K562 (cell line): Measurements from ENCODE around the gene LHFPL5. TPM values are rescaled to one million over a fixed set of nuclear protein-coding genes. Genes with fewer than 3 reads are reported as not detected.

ENCODE experiments used
- ARHGAP35 ChIP-seq: fragments of 450-650 bp; IDR thresholded peaks from 2 replicates; pipeline ENCODE4 v1.6.1; 2018; ENCODE audit not compliant: partially characterized antibody
- CEBPG ChIP-seq, 3 experiments: fragments of 200-800 bp in 1 of 3; sonication (Bioruptor generic) in 1 of 3; sonication (generic) in 1 of 3; formaldehyde crosslinking in 1 of 3; IDR thresholded peaks in 2 of 3; conservative IDR thresholded peaks in 1 of 3; 2 replicates each; pipeline versions ENCODE4 v1.6.1 to v1.8.0; 2016 to 2022; ENCODE audit warnings: missing compliant biosample characterization in 2 of 3, missing genetic modification characterization in 2 of 3, mild to moderate bottlenecking in 1 of 3, missing genetic modification reagents in 1 of 3
- GABPB1 ChIP-seq: sonication (generic); formaldehyde crosslinking; IDR thresholded peaks from 2 replicates; pipeline ENCODE4 v1.8.0; 2022; ENCODE audit warnings: mild to moderate bottlenecking, missing genetic modification reagents
- HDAC8 ChIP-seq: fragments of 450-650 bp; IDR thresholded peaks from 2 replicates; pipeline ENCODE4 v1.6.1; 2016; ENCODE audit warnings: mild to moderate bottlenecking, missing genetic modification characterization, moderate library complexity, missing compliant biosample characterization
- HNRNPUL1 ChIP-seq: fragments of 200-400 bp; formaldehyde crosslinking; IDR thresholded peaks from 2 replicates; pipeline ENCODE4 v1.6.1; 2017; ENCODE audit warnings: low read length
- JUNB ChIP-seq: fragments of 450-650 bp; formaldehyde crosslinking; conservative IDR thresholded peaks from 2 replicates; pipeline ENCODE4 v1.4.0; 2020; ENCODE audit warnings: mild to moderate bottlenecking
- KLF6 ChIP-seq: fragments of 250-450 bp; sonication (Bioruptor Pico); IDR thresholded peaks from 2 replicates; pipeline ENCODE4 v1.4.0; 2020; ENCODE audit warnings: mild to moderate bottlenecking, moderate library complexity, borderline replicate concordance
- L3MBTL2 ChIP-seq: fragments of 450-650 bp; IDR thresholded peaks from 2 replicates; pipeline ENCODE4 v1.6.1; 2016; ENCODE audit warnings: mild to moderate bottlenecking, moderate library complexity
- MECOM ChIP-seq: fragments of 250-450 bp; sonication (Bioruptor Pico); IDR thresholded peaks from 2 replicates; pipeline ENCODE4 v1.8.0; 2022; ENCODE audit warnings: inconsistent platforms
- NFRKB ChIP-seq: fragments of 450-650 bp; IDR thresholded peaks from 2 replicates; pipeline ENCODE4 v1.6.1; 2016; ENCODE audit warnings: low read depth
- PHTF2 ChIP-seq: fragments of 250-450 bp; sonication (Bioruptor Pico); IDR thresholded peaks from 2 replicates; pipeline ENCODE4 v1.5.0; 2021; ENCODE audit warnings: mild to moderate bottlenecking
- SP2 ChIP-seq: IDR thresholded peaks from 2 replicates; pipeline ENCODE4 v1.6.1; 2011; ENCODE audit warnings: mild to moderate bottlenecking, low read depth, low read length, moderate library complexity; ENCODE audit not compliant: poor library complexity, severe bottlenecking; ENCODE audit errors: extremely low read depth
- STAG1 ChIP-seq: sonication (generic); formaldehyde crosslinking; IDR thresholded peaks from 2 replicates; pipeline ENCODE4 v1.5.0; 2020; ENCODE audit warnings: missing genetic modification reagents, borderline replicate concordance
- TCFL5 ChIP-seq: fragments of 250-450 bp; sonication (Bioruptor Pico); conservative IDR thresholded peaks from 2 replicates; pipeline ENCODE4 v1.6.1; 2021; ENCODE audit warnings: mild to moderate bottlenecking, moderate library complexity, matching md5 sums
- U2AF1 ChIP-seq: fragments of 200-400 bp; formaldehyde crosslinking; optimal IDR thresholded peaks from 2 replicates; pipeline ENCODE3; 2017; ENCODE audit warnings: mild to moderate bottlenecking, low read depth, low read length, moderate library complexity
- XRCC3 ChIP-seq: fragments of 450-650 bp; IDR thresholded peaks from 2 replicates; pipeline ENCODE4 v1.6.1; 2017; ENCODE audit warnings: mild to moderate bottlenecking, moderate library complexity
- ZNF212 ChIP-seq: fragments of 450-650 bp; formaldehyde crosslinking; IDR thresholded peaks from 2 replicates; pipeline ENCODE4 v1.4.0; 2020; ENCODE audit warnings: mild to moderate bottlenecking
- ZNF444 ChIP-seq: fragments of 250-450 bp; sonication (Bioruptor Pico); IDR thresholded peaks from 2 replicates; pipeline ENCODE4 v1.4.0; 2020; ENCODE audit warnings: mild to moderate bottlenecking, moderate library complexity
- polyA plus RNA-seq, 8 experiments: library from polyadenylated mRNA; depleted of rRNA in 4 of 8; stranded (reverse) in 5 of 8; unstranded in 3 of 8; fragments of >200 nt; fragmentation: Nextera tagmentation in 2 of 8; fragmentation: Illumina TruSeq in 1 of 8; extraction: Ambion mirVana in 2 of 8; extraction: Trizol in 1 of 8; gene quantifications; 2 replicates each; pipeline versions ENCODE4 v1.2.1 to v1.2.3, GENCODE V29; 2011 to 2014; ENCODE audit warnings: inconsistent platforms in 1 of 8, missing spikeins in 1 of 8
- total RNA-seq, 7 experiments: library from RNA; depleted of rRNA in 6 of 7; stranded (reverse); fragments of >200 nt in 6 of 7; fragmentation: Illumina TruSeq in 2 of 7; extraction: Trizol in 2 of 7; gene quantifications; 2 replicates each; pipeline versions ENCODE4 v1.2.1 to v1.2.3, GENCODE V29; 2011 to 2021; ENCODE audit warnings: low replicate concordance in 1 of 7
- TF ChIP-seq, protein P1 (sequence below): sonication (generic); formaldehyde crosslinking; IDR thresholded peaks from 2 replicates; pipeline ENCODE4 v1.8.0; 2022; ENCODE audit warnings: mild to moderate bottlenecking, missing genetic modification reagents
- TF ChIP-seq, protein P2 (sequence below): fragments of 450-650 bp; IDR thresholded peaks from 2 replicates; pipeline ENCODE4 v1.6.1; 2016
- TF ChIP-seq, protein P3 (sequence below): sonication (generic); formaldehyde crosslinking; IDR thresholded peaks from 2 replicates; pipeline ENCODE4 v1.9.0; 2022; ENCODE audit warnings: mild to moderate bottlenecking, missing genetic modification reagents
- TF ChIP-seq, protein P4 (sequence below): fragments of 250-450 bp; sonication (Bioruptor Pico); IDR thresholded peaks from 2 replicates; pipeline ENCODE4 v1.4.0; 2020; ENCODE audit warnings: borderline replicate concordance

LHFPL5 gene
- total and polyA plus RNA-seq, 9 of the 15 experiments (the other 6 are each of a cell fraction or from before 2014, with no cell fraction given): not detected

DNA sequence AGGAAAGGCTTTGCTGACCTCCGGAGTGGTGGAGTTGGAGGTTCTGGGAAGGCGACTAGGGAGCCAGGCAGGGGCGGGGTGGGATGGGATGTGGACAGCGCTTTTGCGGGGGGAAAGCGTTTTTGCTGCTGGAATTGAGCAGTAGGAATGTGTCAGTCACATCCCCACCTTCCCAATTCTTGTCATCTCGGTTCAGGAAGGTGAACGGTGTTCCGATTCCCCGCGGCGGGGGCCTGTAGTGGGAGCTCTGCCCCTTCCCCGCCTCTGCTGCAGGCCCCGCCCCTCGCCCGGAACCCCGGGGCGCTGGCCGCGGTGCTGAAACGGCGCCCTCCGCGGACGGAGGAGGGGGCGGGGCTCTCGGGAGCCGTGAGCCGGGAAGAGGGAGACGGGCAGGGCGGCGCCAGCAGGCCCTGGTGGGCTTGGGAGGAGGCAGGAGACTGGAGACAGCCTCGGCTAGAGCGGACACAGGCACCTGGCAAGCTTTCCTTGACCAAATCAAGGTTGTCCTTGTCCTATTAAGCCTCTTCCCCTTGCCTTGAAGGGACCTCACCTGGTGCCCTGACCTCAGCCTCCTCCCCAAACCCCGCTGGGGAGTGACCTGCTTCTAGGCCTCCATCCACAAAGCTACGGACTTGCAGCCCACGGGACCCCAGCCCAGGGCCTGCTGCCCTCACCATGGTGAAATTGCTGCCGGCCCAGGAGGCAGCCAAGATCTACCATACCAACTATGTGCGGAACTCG is at the start of gene LHFPL5 (continued):
- TF ChIP-seq XRCC3 (no peak), HNRNPUL1 (no peak), NFRKB (no peak), GABPB1 (CRISPR knock-in tag) (peak; percentile 85), SP2 (no peak), KLF6 (CRISPR knock-in tag) (no peak), JUNB (no peak), CEBPG (CRISPR knock-in tag; IDR thresholded peaks at IDR 0.05) (no peak), CEBPG (tag; conservative IDR thresholded peaks at IDR 0.05 in 1 of 2, IDR thresholded peaks at IDR 0.05 in 1 of 2) (no peak), TCFL5 (CRISPR knock-in tag) (no peak), ZNF212 (CRISPR knock-in tag) (no peak), ZNF444 (CRISPR knock-in tag) (no peak), STAG1 (CRISPR knock-in tag) (peak; percentile 51; the same call in 1 of the 2 replicates), L3MBTL2 (no peak), PHTF2 (CRISPR knock-in tag) (no peak), MECOM (CRISPR knock-in tag) (no peak), ARHGAP35 (no peak), U2AF1 (no peak), HDAC8 (tag) (no peak)
- TF ChIP-seq, protein P1, sequence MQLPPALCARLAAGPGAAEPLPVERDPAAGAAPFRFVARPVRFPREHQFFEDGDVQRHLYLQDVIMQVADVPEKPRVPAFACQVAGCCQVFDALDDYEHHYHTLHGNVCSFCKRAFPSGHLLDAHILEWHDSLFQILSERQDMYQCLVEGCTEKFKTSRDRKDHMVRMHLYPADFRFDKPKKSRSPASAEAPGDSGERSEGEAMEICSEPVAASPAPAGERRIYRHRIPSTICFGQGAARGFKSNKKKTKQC (CRISPR knock-in tag): peak; percentile 99
- TF ChIP-seq, protein P2, sequence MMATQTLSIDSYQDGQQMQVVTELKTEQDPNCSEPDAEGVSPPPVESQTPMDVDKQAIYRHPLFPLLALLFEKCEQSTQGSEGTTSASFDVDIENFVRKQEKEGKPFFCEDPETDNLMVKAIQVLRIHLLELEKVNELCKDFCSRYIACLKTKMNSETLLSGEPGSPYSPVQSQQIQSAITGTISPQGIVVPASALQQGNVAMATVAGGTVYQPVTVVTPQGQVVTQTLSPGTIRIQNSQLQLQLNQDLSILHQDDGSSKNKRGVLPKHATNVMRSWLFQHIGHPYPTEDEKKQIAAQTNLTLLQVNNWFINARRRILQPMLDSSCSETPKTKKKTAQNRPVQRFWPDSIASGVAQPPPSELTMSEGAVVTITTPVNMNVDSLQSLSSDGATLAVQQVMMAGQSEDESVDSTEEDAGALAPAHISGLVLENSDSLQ: no peak
- TF ChIP-seq, protein P3, sequence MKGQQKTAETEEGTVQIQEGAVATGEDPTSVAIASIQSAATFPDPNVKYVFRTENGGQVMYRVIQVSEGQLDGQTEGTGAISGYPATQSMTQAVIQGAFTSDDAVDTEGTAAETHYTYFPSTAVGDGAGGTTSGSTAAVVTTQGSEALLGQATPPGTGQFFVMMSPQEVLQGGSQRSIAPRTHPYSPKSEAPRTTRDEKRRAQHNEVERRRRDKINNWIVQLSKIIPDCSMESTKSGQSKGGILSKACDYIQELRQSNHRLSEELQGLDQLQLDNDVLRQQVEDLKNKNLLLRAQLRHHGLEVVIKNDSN (CRISPR knock-in tag): no peak
- TF ChIP-seq, protein P4, sequence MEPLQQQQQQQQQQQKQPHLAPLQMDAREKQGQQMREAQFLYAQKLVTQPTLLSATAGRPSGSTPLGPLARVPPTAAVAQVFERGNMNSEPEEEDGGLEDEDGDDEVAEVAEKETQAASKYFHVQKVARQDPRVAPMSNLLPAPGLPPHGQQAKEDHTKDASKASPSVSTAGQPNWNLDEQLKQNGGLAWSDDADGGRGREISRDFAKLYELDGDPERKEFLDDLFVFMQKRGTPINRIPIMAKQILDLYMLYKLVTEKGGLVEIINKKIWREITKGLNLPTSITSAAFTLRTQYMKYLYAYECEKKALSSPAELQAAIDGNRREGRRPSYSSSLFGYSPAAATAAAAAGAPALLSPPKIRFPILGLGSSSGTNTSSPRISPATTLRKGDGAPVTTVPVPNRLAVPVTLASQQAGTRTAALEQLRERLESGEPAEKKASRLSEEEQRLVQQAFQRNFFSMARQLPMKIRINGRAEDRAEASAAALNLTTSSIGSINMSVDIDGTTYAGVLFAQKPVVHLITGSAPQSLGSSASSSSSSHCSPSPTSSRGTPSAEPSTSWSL (CRISPR knock-in tag): no peak
